GM12891 (cell line): Measurements from ENCODE around the gene ING3.

Experiments used
- POLR2A ChIP-seq: IDR thresholded peaks from 2 replicates; pipeline ENCODE4 v1.6.1; 2011; ENCODE audit warnings: low read depth, low read length, control low read depth
- POLR2AphosphoS5 ChIP-seq: IDR thresholded peaks from 2 replicates; pipeline ENCODE4 v1.6.1; 2011; ENCODE audit warnings: low read depth, low read length, control low read depth
- TAF1 ChIP-seq: IDR thresholded peaks from 2 replicates; pipeline ENCODE4 v1.6.1; 2011; ENCODE audit warnings: low read depth, low read length, control low read depth

DNA sequence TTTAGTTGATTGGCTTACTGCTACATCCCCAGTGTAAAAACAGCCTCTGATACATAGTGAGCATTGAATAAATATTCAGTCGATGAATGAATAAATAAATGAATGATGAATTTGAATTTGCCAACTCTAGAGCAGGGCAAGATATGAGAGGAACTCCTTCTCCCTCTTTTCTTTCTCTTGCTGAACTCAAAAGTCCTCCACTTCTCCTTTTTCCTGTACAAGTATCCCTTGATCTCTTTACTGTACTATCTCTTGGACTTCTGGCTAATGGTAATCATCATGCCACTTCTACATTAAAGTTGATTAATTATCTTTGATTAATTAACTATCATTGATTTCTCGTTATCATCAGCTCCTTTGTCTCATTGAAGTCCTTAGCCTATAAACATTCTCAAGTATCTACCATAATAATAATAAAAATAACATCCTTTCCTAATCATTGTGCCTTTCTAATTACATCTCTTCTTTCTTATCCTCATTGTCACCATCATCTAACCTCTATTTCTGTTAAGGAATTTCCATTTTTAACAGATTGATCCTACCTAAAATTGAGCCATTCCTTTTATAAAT is 48.5 kb downstream of the ING3 start:
- no peak for TF ChIP-seq POLR2AphosphoS5
- no peak for TF ChIP-seq POLR2A
- TF ChIP-seq TAF1, result no peak
